ENCODE results near the gene PDE4D. TPM values are rescaled to one million over a fixed set of nuclear protein-coding genes. Genes with fewer than 3 reads are reported as not detected.

The PDE4D gene
- polyA plus RNA-seq, 1 donor (not counting 4 experiments of a cell fraction or from before 2014, with no cell fraction given), result 3.6 TPM

- no peak overlapping the region for H3K4me3 ChIP-seq (ENCODE audit: control insufficient read depth in 2 of 3, extremely low read depth in 1 of 3, insufficient read depth in 2 of 3, low read depth in 1 of 3, low read length in 3 of 3)
- H2AFZ ChIP-seq (ENCODE audit: control insufficient read depth, low read length), result no peak overlapping the region
- H3K27me3 ChIP-seq (ENCODE audit: control insufficient read depth, extremely low read depth, insufficient read depth, low read length), result no peaks in the 10 kb centered on the region
- no peaks in the 10 kb centered on the region for H3K9me3 ChIP-seq (ENCODE audit: control insufficient read depth, low read depth, low read length)
- H3K79me2 ChIP-seq (ENCODE audit: control insufficient read depth, insufficient read depth, low read length), result no peaks in the 10 kb centered on the region
- H3K27ac ChIP-seq (ENCODE audit: control insufficient read depth, insufficient read depth, low read length), result no peak overlapping the region
- dilution Hi-C loops (cut with MboI; ENCODE audit: extremely low pct_ligation_motif_present, low sequenced_read_pairs), result no loop called here
- H3K4me1 ChIP-seq (ENCODE audit: control insufficient read depth, extremely low read depth, insufficient read depth, low read length), result peaks cover 12% of the 10 kb centered on the region
- no peak for TF ChIP-seq EZH2 (IDR thresholded peaks at IDR 0.05; ENCODE audit: low read length)
- TF ChIP-seq CTCF (optimal IDR thresholded peaks at IDR 0.05 in 1 of 3, IDR thresholded peaks at IDR 0.05 in 1 of 3, conservative IDR thresholded peaks at IDR 0.05 in 1 of 3; ENCODE audit: extremely low read depth in 1 of 3, insufficient read depth in 2 of 3, low read length in 3 of 3), result no peak
- FAIRE-seq (no peak), DNase-seq (ENCODE audit: low read depth, low spot score) (no peak)
- H4K20me1 ChIP-seq (ENCODE audit: control insufficient read depth, extremely low read depth, insufficient read depth, low read length), result no peaks in the 10 kb centered on the region
- H3K9me1 ChIP-seq (ENCODE audit: control insufficient read depth, extremely low read depth, insufficient read depth, low read length), result no peaks in the 10 kb centered on the region
- no peak overlapping the region for H3K4me2 ChIP-seq (ENCODE audit: control insufficient read depth, extremely low read depth, insufficient read depth, low read depth, low read length)
- no peak overlapping the region for H3K9ac ChIP-seq (ENCODE audit: control insufficient read depth, extremely low read depth, insufficient read depth, low read length)
- H3K36me3 ChIP-seq (ENCODE audit: control insufficient read depth in 2 of 2, extremely low read depth in 1 of 2, insufficient read depth in 2 of 2, low read length in 2 of 2), result no peaks in the 10 kb centered on the region
Measured at GRCh38 chr5:59103303-59103702, 790.2 kb downstream of the PDE4D start.

- H3K9ac ChIP-seq (ENCODE audit: control insufficient read depth, extremely low read depth, insufficient read depth, low read length), result no peak overlapping the region
- dilution Hi-C loops (cut with MboI; ENCODE audit: extremely low pct_ligation_motif_present, low sequenced_read_pairs), result no loop called here
- no peak for FAIRE-seq
- H3K36me3 ChIP-seq (ENCODE audit: control insufficient read depth in 2 of 2, extremely low read depth in 1 of 2, insufficient read depth in 2 of 2, low read length in 2 of 2), result no peaks in the 10 kb centered on the region
- TF ChIP-seq EZH2 (IDR thresholded peaks at IDR 0.05; ENCODE audit: low read length) (no peak), CTCF (optimal IDR thresholded peaks at IDR 0.05 in 1 of 3, IDR thresholded peaks at IDR 0.05 in 1 of 3, conservative IDR thresholded peaks at IDR 0.05 in 1 of 3; ENCODE audit: extremely low read depth in 1 of 3, insufficient read depth in 2 of 3, low read length in 3 of 3) (no peak)
- DNase-seq (ENCODE audit: low read depth, low spot score), result no peak
- no peaks in the 10 kb centered on the region for H3K9me1 ChIP-seq (ENCODE audit: control insufficient read depth, extremely low read depth, insufficient read depth, low read length)
- peaks cover 12% of the 10 kb centered on the region for H3K4me1 ChIP-seq (ENCODE audit: control insufficient read depth, extremely low read depth, insufficient read depth, low read length)
- no peak overlapping the region for H2AFZ ChIP-seq (ENCODE audit: control insufficient read depth, low read length)
- H3K9me3 ChIP-seq (ENCODE audit: control insufficient read depth, low read depth, low read length), result no peaks in the 10 kb centered on the region
- no peak overlapping the region for H3K4me2 ChIP-seq (ENCODE audit: control insufficient read depth, extremely low read depth, insufficient read depth, low read depth, low read length)
- H3K27ac ChIP-seq (ENCODE audit: control insufficient read depth, insufficient read depth, low read length), result no peak overlapping the region
- no peak overlapping the region for H3K4me3 ChIP-seq (ENCODE audit: control insufficient read depth in 2 of 3, extremely low read depth in 1 of 3, insufficient read depth in 2 of 3, low read depth in 1 of 3, low read length in 3 of 3)
- no peaks in the 10 kb centered on the region for H3K79me2 ChIP-seq (ENCODE audit: control insufficient read depth, insufficient read depth, low read length)
- H4K20me1 ChIP-seq (ENCODE audit: control insufficient read depth, extremely low read depth, insufficient read depth, low read length), result no peaks in the 10 kb centered on the region
- H3K27me3 ChIP-seq (ENCODE audit: control insufficient read depth, extremely low read depth, insufficient read depth, low read length), result no peaks in the 10 kb centered on the region
Measured at GRCh38 chr5:59102437-59102836, 791.1 kb downstream of the PDE4D start.
